ENCODE results near the gene NPHP4. TPM values are rescaled to one million over a fixed set of nuclear protein-coding genes. Genes with fewer than 3 reads are reported as not detected.

NPHP4 gene
- total RNA-seq, 1 donor from 2014 or later: 21.0 TPM

DNA sequence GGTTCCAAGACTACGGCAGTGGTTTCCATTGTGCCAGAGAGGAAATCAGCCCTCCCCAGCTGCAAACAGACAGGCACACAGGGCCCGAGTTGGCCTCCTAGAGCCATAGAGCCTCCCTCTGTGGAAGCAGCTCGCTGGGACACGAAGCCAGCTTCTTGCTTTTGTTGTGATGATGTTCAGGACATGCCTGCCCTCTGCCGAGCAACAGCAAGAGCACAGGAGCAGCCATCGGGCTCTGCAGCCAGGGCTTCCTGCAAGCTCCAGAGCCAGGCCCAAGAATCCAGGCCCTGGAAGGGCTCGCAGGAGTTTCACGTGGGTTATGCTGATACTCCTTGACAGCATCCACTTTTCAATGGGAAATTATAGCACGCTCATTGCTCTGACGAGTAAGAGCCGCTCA, 18.5 kb downstream of the NPHP4 start:
- H3K27ac Mint-ChIP-seq: no peak overlapping the region
- intact Hi-C loops (cut with micrococcal nuclease): no loop called here
- H3K27me3 Mint-ChIP-seq: no peaks in the 10 kb centered on the region
- DNase-seq: no peak
- H3K4me1 Mint-ChIP-seq: peaks cover 13% of the 10 kb centered on the region
- no peak overlapping the region for H3K4me3 Mint-ChIP-seq
- H3K9me3 Mint-ChIP-seq: no peaks in the 10 kb centered on the region
- H3K36me3 Mint-ChIP-seq (ENCODE audit: low read depth): peaks cover 13% of the 10 kb centered on the region

DNA sequence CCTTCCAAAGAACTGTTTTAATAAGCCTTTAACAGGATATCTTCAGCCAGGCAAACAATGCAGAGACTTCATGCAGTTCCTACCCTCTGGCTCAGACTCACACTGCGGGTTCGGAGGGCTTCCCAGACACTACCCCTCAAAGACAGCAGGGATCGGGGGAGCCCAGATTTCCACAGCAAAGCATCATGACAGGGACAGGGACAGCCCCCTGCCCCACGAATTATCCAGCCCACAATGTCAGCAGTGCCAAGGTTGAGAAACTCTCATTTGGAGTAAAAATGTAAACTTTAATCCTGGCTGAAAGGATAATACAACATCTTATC, 20.1 kb downstream of the NPHP4 start:
- Mint-ChIP-seq H3K36me3 (ENCODE audit: low read depth) (peaks cover 8% of the 10 kb centered on the region), H3K27ac (no peak overlapping the region), H3K4me1 (peaks cover 9% of the 10 kb centered on the region), H3K4me3 (no peak overlapping the region), H3K27me3 (no peaks in the 10 kb centered on the region), H3K9me3 (no peaks in the 10 kb centered on the region)
- no peak for DNase-seq
- intact Hi-C loops (cut with micrococcal nuclease): no loop called here

DNA sequence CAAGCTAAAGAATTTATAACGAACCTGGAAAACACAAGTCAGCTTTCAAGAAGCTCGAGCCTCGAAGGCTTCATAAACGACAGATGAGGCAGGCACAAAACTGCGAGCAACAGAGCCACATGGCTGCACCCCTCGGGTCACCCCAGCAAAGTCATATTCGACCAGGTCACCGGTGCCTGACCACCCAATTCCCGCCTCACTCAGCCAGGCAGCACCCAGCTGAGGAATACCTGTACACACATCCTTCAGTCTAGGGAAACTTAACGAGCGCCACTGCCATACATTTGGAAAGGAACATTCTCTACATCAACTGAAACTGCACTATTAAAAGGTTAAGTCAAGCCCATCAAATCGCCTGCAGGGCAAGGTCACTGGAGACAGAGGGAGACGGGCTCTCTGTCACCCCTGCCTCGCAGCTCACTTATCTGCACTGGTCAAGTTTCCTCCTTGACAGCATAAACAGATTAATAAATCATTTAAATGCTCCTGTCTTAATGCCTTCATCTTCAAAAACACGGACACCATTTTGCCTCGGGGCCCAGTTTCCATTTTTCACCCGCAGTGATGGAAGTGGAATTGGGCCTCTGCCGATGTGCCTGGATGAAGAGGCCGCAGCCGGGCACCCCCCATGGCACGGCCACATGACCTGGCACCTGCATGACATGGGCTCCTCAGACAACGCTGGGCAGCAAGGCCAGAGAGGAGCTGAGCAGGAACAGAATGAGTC, 20.6 kb downstream of the NPHP4 start:
- Mint-ChIP-seq H3K36me3 (ENCODE audit: low read depth) (peaks cover 3% of the 10 kb centered on the region), H3K4me3 (no peak overlapping the region), H3K27me3 (no peaks in the 10 kb centered on the region), H3K4me1 (peaks cover 6% of the 10 kb centered on the region), H3K27ac (no peak overlapping the region), H3K9me3 (no peaks in the 10 kb centered on the region)
- intact Hi-C loops (cut with micrococcal nuclease): no loop called here
- DNase-seq: no peak

DNA sequence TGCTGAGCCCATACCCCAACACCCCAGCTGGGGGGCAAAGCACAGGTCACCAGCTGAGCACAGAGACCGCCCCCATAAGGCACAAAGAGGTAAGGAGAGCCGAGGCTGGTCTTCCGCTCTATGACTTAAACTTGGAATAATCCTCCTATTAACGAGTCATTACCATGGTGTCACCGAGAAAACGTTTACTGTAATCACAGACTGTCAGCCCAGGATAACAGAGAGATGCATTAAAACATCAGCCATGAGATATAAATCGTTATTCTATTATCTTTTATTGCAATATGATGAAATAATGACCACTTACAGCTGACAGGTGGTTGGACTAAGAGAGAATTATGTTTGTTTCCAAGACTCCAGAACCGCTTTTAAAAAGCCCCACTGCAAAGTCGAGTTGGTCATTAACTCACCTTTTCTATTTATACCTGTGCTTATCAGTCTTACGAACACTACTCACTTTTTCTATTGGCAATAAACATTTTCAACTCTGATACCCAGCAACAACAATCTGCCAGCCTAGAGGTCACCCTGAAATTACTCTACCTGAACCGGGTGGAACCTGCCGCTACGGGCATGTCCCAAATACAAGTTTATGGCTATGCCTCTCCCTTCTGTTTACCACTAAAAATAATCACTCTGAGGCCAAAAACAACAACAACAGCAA, 21.5 kb downstream of the NPHP4 start:
- DNase-seq: no peak
- Mint-ChIP-seq H3K27ac (no peak overlapping the region), H3K4me3 (no peak overlapping the region), H3K36me3 (ENCODE audit: low read depth) (peaks cover 6% of the 10 kb centered on the region), H3K9me3 (no peaks in the 10 kb centered on the region), H3K27me3 (no peaks in the 10 kb centered on the region), H3K4me1 (peaks cover 5% of the 10 kb centered on the region)
- intact Hi-C loops (cut with micrococcal nuclease): no loop called here

DNA sequence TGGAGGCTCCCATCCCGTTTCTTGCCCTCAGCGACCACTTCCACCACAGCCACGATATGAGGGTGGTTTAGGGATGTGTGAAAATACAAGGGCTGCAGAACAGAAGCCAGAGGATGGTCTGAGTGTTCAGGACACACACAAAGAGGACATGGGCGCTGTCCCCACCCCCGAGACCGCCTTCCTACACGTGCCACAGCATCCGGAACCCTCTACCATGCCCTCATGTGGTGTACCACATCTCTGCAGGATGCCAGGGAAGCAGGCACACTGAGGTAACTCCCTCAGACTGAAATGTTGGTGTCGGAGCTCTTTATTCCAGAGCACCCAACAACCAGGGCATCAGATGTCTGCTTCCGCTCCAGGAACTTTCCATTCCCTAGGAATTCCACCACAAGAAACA, 23.1 kb downstream of the NPHP4 start:
- H3K4me3 Mint-ChIP-seq: no peak overlapping the region
- intact Hi-C loops (cut with micrococcal nuclease): no loop called here
- no peaks in the 10 kb centered on the region for H3K27me3 Mint-ChIP-seq
- no peaks in the 10 kb centered on the region for H3K9me3 Mint-ChIP-seq
- no peak for DNase-seq
- peaks cover 6% of the 10 kb centered on the region for H3K36me3 Mint-ChIP-seq (ENCODE audit: low read depth)
- H3K4me1 Mint-ChIP-seq: no peaks in the 10 kb centered on the region
- no peak overlapping the region for H3K27ac Mint-ChIP-seq

DNA sequence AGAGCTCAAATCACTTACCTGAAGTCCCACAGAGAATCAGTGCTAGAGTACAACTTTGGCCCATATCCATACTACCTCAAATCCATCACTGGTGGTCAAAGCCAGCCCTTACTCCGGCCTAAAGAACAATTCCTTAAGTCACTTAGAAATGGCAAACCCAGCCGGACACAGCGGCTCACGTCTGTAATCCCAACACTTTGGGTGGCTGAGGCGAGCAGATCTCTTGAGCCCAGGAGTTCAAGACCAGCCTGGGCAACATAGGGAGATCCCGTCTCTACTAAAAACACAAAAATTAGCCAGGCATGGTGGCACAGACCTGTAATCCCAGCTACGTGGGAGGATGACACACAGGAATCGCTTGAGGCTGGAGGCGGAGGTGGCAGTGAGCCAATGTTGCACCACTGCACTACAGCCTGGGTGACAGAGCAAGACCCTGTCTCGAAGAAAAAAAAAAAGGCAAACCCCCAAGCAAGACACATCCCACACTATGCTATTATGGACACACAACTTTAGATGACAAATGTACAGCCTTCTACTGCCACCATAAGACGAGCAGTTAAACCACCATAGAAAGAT, 24.0 kb downstream of the NPHP4 start:
- H3K27me3 Mint-ChIP-seq: no peaks in the 10 kb centered on the region
- DNase-seq: no peak
- H3K36me3 Mint-ChIP-seq (ENCODE audit: low read depth): peaks cover 6% of the 10 kb centered on the region
- no peak overlapping the region for H3K27ac Mint-ChIP-seq
- H3K4me1 Mint-ChIP-seq: no peaks in the 10 kb centered on the region
- H3K4me3 Mint-ChIP-seq: no peak overlapping the region
- no peaks in the 10 kb centered on the region for H3K9me3 Mint-ChIP-seq
- intact Hi-C loops (cut with micrococcal nuclease): no loop called here

DNA sequence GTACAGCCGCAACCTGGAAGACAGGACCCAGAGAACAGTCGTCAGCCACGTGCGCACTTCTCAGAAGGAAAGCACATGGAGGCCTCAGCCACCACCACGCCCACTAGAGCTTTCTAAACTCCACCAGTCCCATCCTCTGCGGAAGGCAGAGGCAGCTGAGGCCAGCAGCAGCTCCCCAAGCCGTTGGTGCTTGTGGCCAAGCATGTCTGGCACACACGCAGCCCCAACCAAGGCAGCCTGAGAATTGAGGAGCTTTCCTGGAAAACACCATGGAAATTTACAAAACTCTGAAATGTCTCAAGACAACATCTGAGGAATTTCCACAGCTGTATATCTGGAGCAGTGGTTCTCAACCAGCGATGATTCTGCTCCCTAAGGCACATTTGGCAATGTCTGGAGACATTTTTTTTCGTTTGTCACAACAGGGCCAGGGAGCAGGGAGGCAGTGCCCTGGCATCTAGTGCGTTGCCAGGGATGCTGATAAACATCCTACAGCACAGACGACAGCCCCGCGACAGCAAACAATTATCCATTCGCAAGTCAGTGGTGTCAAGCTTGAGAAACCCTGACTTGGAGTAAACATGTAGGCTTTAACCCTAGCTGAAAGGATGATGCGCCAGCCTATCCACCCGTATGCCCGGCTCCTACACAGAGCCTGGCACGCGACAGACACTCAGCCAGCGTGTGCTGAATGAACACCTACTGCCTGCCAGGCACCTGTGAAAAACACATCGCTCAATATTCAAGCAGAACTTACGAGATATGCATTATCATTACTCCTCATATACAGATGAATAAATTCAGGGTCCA, 24.7 kb downstream of the NPHP4 start:
- no peaks in the 10 kb centered on the region for H3K27me3 Mint-ChIP-seq
- peaks cover 6% of the 10 kb centered on the region for H3K36me3 Mint-ChIP-seq (ENCODE audit: low read depth)
- no peak overlapping the region for H3K4me3 Mint-ChIP-seq
- H3K4me1 Mint-ChIP-seq: no peaks in the 10 kb centered on the region
- intact Hi-C loops (cut with micrococcal nuclease): no loop called here
- H3K27ac Mint-ChIP-seq: no peak overlapping the region
- H3K9me3 Mint-ChIP-seq: no peaks in the 10 kb centered on the region
- no peak for DNase-seq

DNA sequence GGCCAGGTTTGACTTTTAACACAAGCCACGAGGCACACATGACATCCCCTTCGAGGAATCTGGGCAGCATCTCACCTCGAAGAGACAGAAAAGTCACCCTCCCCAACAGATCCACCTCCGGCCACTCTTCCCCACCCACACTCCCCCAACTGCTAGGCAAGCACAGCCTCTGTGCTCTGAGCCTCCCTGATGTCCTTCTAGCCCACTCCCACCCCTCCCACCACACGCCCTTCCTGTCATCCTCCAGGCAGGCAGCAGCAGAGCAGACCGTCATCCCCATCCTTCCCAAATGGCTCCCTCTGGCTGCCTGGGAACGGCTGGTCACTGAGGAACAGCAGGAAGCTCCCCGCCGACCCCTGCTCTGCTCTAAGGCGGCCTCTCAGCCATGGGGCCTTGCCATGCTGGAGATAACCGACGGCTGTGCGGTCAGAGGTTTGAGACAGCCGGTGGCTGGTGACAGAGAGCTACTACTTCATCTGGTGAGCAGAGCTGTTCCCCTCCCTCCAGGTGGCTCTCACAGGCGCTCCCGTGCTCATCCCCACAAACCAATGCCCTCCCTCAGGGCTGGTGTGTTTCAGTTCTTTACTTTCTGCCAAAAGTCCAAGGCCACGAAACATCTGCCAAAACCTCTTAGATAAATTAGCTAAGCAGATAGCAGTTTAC, 25.6 kb downstream of the NPHP4 start:
- DNase-seq: no peak
- Mint-ChIP-seq H3K27ac (no peak overlapping the region), H3K27me3 (no peaks in the 10 kb centered on the region), H3K4me3 (no peak overlapping the region), H3K36me3 (ENCODE audit: low read depth) (peaks cover 6% of the 10 kb centered on the region), H3K4me1 (no peaks in the 10 kb centered on the region), H3K9me3 (no peaks in the 10 kb centered on the region)
- intact Hi-C loops (cut with micrococcal nuclease): no loop called here

DNA sequence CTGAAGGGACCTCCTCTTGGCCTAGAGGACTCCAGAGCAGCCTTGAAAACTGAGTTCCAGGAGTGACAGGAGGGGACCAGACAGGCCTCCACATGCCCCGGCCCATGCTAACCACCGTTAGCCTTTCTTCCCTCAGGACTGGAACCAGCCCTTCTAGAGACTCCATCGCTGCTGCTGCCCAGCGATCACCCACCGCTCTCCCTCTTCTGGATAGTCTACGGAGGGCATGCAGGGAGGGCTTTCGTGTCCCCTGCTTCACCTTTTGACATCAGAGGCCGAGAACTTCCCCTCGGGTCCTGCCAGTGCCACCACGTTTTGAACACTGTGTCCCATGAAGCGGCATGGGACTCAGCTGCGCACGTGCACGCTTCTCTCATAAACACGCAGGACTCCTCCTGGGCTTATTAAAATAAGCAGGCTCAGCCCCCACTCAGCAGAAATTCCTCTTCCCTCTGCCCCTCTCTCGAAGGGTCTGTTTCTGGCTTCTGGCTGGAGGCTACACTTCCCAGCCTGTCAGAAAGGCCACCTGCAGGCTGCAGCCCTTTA, 26.6 kb downstream of the NPHP4 start:
- no peaks in the 10 kb centered on the region for H3K4me1 Mint-ChIP-seq
- intact Hi-C loops (cut with micrococcal nuclease): no loop called here
- H3K4me3 Mint-ChIP-seq: no peak overlapping the region
- no peaks in the 10 kb centered on the region for H3K27me3 Mint-ChIP-seq
- peaks cover 9% of the 10 kb centered on the region for H3K36me3 Mint-ChIP-seq (ENCODE audit: low read depth)
- no peaks in the 10 kb centered on the region for H3K9me3 Mint-ChIP-seq
- no peak overlapping the region for H3K27ac Mint-ChIP-seq
- no peak for DNase-seq

DNA sequence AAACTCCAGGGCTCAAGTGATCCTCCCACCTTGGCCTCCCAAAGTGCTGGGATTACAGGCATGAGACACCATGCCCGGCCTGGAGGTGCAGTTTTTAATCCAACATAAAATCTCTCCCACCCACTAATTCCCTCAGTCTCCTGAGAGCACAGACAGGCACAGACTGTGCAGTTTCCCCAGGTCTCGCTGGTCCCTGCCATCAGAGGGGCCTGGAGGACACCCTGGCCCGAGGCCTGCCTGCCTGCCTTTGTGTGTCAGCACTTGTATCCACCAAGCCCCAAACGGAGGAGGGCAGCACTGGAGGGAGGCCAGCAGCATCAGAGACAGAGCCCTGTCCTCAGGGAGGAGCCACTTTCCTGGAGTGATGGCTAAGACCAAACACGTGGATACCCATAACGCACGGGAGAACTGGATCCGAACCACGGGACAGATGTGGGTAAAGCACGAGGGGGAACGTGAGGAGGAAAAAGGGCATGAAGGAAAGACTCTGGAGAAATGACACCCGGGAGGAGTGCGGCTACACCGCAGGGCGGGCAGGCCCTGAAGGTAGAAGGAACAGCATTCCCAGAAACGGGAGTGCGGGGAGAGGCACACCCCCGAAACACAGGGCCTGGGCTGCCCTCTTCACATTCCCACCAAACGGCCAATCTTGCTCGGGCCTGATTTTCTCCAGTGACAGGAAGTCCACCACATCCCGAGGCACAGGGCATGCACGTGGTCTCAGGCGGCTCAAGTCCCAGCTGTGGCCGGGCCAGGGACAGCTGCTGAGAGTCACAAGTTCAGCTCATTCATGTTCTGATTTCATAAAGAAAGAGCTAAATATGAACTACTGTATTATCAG, 29.7 kb downstream of the NPHP4 start:
- Mint-ChIP-seq H3K4me1 (peaks cover 1% of the 10 kb centered on the region), H3K27me3 (no peaks in the 10 kb centered on the region), H3K36me3 (ENCODE audit: low read depth) (peaks cover 12% of the 10 kb centered on the region), H3K27ac (no peak overlapping the region), H3K9me3 (no peaks in the 10 kb centered on the region), H3K4me3 (no peak overlapping the region)
- no peak for DNase-seq
- intact Hi-C loops (cut with micrococcal nuclease): no loop called here

DNA sequence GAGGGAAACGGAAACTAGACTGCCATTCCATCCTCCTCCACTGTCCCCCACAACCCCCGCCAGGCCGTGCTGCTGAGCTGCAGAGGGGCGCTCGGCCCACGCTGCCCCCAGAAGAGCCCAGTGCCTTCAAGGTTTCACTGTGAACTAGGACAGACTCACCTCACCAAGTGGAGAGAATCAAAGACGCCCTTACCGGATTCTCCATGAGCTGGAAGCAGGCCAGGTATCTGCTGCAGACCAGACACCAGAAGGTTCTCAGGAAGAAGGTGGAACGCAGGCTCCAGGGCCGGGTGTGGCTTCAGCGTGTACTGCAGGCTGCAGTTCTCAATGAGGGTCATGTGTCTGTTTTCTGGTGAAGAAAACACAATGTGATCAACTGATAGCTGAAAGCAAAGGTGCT, 30.6 kb downstream of the NPHP4 start:
- Mint-ChIP-seq H3K4me3 (no peak overlapping the region), H3K9me3 (no peaks in the 10 kb centered on the region), H3K27me3 (no peaks in the 10 kb centered on the region), H3K27ac (no peak overlapping the region), H3K36me3 (ENCODE audit: low read depth) (peaks cover 18% of the 10 kb centered on the region), H3K4me1 (peaks cover 1% of the 10 kb centered on the region)
- intact Hi-C loops (cut with micrococcal nuclease): no loop called here
- DNase-seq: no peak

DNA sequence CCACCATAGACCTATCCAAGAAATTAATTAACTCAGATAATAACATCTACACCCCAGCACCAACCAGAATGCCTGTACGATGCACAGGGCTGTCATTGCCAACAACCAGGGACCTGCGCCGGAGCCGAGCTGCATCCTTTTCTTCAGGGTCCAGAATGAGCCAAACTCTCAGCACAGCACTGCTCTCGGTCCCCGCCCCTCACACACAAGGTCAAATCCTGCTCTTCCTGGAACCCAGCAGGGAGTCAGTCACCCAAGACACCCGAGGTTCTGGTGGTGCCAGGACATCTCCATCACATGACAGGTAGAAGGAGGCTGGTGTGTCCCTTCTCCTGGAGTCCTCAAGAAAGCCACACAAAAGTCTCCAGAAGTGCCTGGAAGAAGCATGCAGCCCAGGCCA, 31.9 kb downstream of the NPHP4 start:
- Mint-ChIP-seq H3K27ac (no peak overlapping the region), H3K4me1 (peaks cover 5% of the 10 kb centered on the region), H3K9me3 (no peaks in the 10 kb centered on the region), H3K27me3 (no peaks in the 10 kb centered on the region), H3K36me3 (ENCODE audit: low read depth) (peaks cover 18% of the 10 kb centered on the region), H3K4me3 (no peak overlapping the region)
- DNase-seq: no peak
- intact Hi-C loops (cut with micrococcal nuclease): no loop called here

DNA sequence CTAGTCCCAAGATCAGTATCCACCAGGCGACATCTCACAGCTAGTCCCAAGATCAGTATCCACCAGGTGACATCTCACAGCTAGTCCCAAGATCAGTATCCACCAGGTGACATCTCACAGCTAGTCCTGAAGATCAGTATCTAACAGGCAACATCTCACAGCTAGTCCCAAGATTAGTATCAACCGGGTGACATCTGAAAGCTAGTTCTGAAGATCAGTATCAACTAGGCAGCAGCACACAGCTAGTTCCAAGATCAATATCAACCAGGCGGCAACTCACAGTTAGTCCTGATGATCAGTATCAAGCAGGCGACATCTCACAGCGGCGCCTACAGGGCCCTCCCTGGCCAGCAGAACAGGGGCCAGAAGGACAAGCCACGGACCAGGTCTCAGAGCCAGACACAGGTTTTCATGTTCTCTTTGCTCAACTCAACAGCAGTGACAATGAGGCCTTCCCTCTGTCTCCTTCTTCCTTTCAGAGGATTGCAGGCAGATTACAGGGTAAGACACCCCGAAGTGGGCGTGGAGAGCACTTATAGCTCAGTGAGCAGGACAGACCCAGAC, 32.5 kb downstream of the NPHP4 start:
- Mint-ChIP-seq H3K27ac (no peak overlapping the region), H3K4me1 (peaks cover 11% of the 10 kb centered on the region), H3K36me3 (ENCODE audit: low read depth) (peaks cover 22% of the 10 kb centered on the region), H3K9me3 (no peaks in the 10 kb centered on the region), H3K4me3 (no peak overlapping the region), H3K27me3 (no peaks in the 10 kb centered on the region)
- intact Hi-C loops (cut with micrococcal nuclease): no loop called here
- no peak for DNase-seq
